Neural crest cell (in vitro differentiated cells): Measurements from ENCODE around the gene CAT. TPM values are rescaled to one million over a fixed set of nuclear protein-coding genes. Genes with fewer than 3 reads are reported as not detected.

Source experiments
- DNase-seq: peaks from one replicate; pipeline ENCODE4 v3.0.0; 2021; ENCODE audit warnings: low read depth, mixed read lengths, low spot score
- H3K27ac Mint-ChIP-seq: one replicate; pipeline ENCODE4 v1.8.0; 2021; ENCODE audit warnings: mild to moderate bottlenecking, mixed read lengths; ENCODE audit not compliant: unreplicated experiment
- H3K27me3 Mint-ChIP-seq: 2 replicates; pipeline ENCODE4 v1.8.0; 2021; ENCODE audit warnings: low read depth, mild to moderate bottlenecking, mixed read lengths
- H3K36me3 Mint-ChIP-seq: 2 replicates; pipeline ENCODE4 v1.8.0; 2021; ENCODE audit warnings: low read depth, mild to moderate bottlenecking, mixed read lengths
- H3K4me1 Mint-ChIP-seq: 2 replicates; pipeline ENCODE4 v1.8.0; 2021; ENCODE audit warnings: mixed read lengths
- H3K4me3 Mint-ChIP-seq: one replicate; pipeline ENCODE4 v1.8.0; 2021; ENCODE audit warnings: mild to moderate bottlenecking, mixed read lengths
- H3K9me3 Mint-ChIP-seq: 2 replicates; pipeline ENCODE4 v1.8.0; 2021; ENCODE audit warnings: mixed read lengths
- total RNA-seq: library from RNA; stranded (reverse); gene quantifications from 2 replicates; pipeline ENCODE4 v1.2.1, GENCODE V29; 2021
- TF ChIP-seq, protein P1 (sequence below): fragments of 200-600 bp; sonication (generic); conservative IDR thresholded peaks from 2 replicates; pipeline ENCODE4 v1.5.0; 2021; ENCODE audit warnings: antibody characterized with exemption, mild to moderate bottlenecking

Gene CAT
- total RNA-seq, 1 donor from 2014 or later, result 30.6 TPM

DNA sequence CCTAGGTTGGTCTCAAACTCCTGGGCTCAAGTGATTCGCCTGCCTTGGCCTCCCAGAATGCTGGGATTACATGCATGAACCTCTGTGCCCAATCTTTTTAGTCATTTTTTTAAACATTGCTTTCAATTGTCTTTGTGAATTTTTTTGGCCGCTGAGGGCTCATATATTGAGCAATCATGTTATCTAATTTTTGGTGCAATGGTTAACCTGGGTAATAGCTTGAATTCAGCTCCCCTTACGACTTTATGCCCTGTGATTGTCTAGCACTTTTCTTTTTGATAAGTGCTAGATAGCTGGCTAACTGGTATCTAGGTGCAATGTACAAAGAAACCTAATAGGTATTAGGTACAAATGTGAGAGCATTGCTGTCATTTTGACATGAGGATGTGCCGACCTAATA lies 35.3 kb upstream of the CAT start:
- Mint-ChIP-seq H3K9me3 (peaks cover 9% of the 10 kb centered on the region), H3K4me3 (no peak overlapping the region), H3K27ac (no peak overlapping the region), H3K36me3 (no peaks in the 10 kb centered on the region), H3K4me1 (no peaks in the 10 kb centered on the region), H3K27me3 (peaks cover 14% of the 10 kb centered on the region)
- DNase-seq, result no peak
- TF ChIP-seq, protein P1, sequence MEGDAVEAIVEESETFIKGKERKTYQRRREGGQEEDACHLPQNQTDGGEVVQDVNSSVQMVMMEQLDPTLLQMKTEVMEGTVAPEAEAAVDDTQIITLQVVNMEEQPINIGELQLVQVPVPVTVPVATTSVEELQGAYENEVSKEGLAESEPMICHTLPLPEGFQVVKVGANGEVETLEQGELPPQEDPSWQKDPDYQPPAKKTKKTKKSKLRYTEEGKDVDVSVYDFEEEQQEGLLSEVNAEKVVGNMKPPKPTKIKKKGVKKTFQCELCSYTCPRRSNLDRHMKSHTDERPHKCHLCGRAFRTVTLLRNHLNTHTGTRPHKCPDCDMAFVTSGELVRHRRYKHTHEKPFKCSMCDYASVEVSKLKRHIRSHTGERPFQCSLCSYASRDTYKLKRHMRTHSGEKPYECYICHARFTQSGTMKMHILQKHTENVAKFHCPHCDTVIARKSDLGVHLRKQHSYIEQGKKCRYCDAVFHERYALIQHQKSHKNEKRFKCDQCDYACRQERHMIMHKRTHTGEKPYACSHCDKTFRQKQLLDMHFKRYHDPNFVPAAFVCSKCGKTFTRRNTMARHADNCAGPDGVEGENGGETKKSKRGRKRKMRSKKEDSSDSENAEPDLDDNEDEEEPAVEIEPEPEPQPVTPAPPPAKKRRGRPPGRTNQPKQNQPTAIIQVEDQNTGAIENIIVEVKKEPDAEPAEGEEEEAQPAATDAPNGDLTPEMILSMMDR, result no peak

DNA sequence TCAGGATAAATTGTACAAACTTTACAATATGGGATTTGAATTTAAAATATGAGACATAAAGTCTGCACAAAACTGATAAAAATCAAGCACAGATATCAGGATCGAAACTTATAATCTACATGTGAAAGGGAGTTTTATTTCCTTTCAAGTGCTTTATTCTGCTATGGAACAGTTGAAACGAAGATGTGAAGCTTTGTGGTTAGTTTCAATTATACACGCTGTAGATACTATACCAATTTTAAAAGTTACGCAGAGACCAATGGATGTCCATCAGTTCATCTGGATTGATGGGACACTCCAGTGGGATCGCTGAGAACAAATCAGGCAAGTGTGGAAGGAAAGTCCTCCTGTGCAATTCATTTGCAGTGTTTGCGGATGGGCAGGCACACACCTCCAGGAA lies 34.5 kb upstream of the CAT start:
- no peak for DNase-seq
- Mint-ChIP-seq H3K27ac (no peak overlapping the region), H3K27me3 (peaks cover 14% of the 10 kb centered on the region), H3K4me3 (no peak overlapping the region), H3K36me3 (no peaks in the 10 kb centered on the region), H3K9me3 (peaks cover 9% of the 10 kb centered on the region), H3K4me1 (no peaks in the 10 kb centered on the region)
- TF ChIP-seq, protein P1, result no peak

DNA sequence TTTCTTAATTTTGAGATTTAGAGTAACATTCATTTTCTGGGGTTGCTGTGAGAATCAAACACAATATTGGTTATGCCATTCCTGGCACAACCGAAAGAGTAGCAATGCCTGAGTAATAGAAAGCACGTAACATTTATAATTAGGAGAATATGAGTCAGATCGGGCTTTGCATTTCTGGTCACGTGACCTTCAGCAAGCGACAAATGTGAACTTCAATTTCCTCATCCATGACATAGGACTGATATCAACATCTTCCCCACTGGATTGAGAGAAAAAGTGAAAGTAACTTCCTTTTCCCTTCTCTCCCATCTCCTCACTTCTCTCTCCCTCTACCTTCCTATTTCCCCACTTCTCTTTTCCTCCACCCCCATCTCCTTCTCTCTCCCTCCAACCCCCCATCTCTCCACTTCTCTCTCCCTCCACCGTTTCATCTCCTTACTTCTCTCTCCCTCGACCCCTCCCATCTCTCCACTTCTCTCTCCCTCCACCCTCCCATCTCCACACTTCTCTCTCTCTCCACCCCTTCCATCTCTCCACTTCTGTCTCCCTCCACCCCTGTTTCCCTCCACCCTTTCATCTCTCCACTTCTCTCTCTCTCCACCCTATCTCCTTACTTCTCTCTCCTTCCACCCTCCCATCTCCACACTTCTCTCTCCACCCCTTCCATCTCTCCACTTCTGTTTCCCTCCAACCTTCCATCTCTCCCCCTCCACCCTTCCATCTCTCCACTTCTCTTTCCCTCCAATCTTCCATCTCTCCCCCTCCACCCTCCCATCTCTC lies 33.5 kb upstream of the CAT start:
- Mint-ChIP-seq H3K4me1 (no peaks in the 10 kb centered on the region), H3K4me3 (no peak overlapping the region), H3K27me3 (peaks cover 14% of the 10 kb centered on the region), H3K9me3 (peaks cover 5% of the 10 kb centered on the region), H3K36me3 (no peaks in the 10 kb centered on the region), H3K27ac (no peak overlapping the region)
- TF ChIP-seq, protein P1, result no peak
- DNase-seq, result no peak

DNA sequence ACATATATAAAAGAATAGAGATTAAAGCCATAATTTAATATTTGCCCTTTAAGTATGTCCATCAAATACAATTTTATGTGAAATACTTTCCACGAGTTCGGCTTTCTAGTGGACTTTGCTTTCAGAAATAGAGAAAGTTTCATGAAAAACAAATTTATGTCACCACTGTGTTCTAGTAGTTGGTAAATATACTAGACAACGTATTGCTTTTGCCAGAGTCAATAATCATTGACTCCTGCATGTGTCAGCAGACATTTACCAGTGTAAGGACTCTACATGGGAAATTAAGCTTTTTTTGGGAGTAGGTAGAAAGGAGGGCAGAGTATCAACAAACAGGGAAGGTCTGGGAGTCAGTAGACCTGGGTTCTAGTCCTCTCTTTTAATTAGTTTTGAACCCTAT lies 32.3 kb upstream of the CAT start:
- Mint-ChIP-seq H3K36me3 (no peaks in the 10 kb centered on the region), H3K27me3 (peaks cover 14% of the 10 kb centered on the region), H3K4me1 (no peaks in the 10 kb centered on the region), H3K27ac (no peak overlapping the region), H3K4me3 (no peak overlapping the region), H3K9me3 (peaks cover 9% of the 10 kb centered on the region)
- no peak for DNase-seq
- TF ChIP-seq, protein P1, result no peak

DNA sequence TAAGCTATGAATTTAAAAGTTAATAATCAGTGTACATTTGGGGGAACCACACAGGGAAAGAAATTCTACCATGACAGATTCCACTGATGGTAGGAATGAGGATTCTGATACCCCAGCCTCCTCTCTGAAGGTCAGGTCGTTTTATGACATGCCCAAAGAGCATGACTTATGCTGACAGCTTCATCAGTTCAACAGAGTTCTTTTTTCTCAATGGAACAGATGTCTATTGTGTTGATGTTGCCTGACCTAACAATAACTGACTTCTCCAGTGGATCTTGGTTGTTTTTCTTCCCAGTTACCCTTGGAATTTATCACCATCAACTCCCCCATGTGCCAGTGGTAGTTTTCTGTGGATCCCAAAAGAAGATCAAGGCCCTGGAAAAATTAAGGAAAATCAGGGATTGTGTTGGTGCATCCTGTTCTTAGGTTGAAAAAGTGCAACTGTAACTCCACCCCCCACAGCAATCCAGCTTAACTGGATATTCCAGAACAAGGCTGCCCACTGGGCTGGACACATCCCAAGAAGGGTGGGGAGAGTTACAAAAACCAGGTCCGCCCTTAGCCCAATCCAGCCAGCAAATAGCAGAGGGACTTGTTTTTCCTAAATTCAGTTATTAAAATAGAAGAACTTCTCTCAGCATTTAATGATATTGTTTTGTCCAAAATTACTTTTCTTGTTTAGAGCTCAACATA lies 31.5 kb upstream of the CAT start:
- no peak for DNase-seq
- no peaks in the 10 kb centered on the region for H3K36me3 Mint-ChIP-seq
- TF ChIP-seq, protein P1, result no peak
- no peak overlapping the region for H3K27ac Mint-ChIP-seq
- H3K4me1 Mint-ChIP-seq, result no peaks in the 10 kb centered on the region
- H3K27me3 Mint-ChIP-seq, result peaks cover 14% of the 10 kb centered on the region
- H3K9me3 Mint-ChIP-seq, result peaks cover 13% of the 10 kb centered on the region
- no peak overlapping the region for H3K4me3 Mint-ChIP-seq
